HL-60 (cell line): ENCODE results near the gene CDA.

Experiments used
- CTCF ChIP-seq: IDR thresholded peaks from one replicate; pipeline ENCODE4 v1.5.1; 2011; ENCODE audit warnings: low read length, control low read depth, inconsistent platforms; ENCODE audit not compliant: insufficient read depth
- GABPA ChIP-seq: IDR thresholded peaks from 2 replicates; pipeline ENCODE4 v1.6.1; 2012; ENCODE audit warnings: low read depth
- POLR2AphosphoS5 ChIP-seq: IDR thresholded peaks from 2 replicates; pipeline ENCODE4 v1.6.1; 2012; ENCODE audit warnings: low read depth
- TF ChIP-seq, protein P1 (sequence below): IDR thresholded peaks from 2 replicates; pipeline ENCODE4 v1.6.1; 2012; ENCODE audit warnings: low read depth; ENCODE audit not compliant: insufficient replicate concordance

- TF ChIP-seq CTCF (no peak), GABPA (no peak), POLR2AphosphoS5 (peak; percentile 37; the same call in 1 of the 2 replicates)
- TF ChIP-seq, protein P1, sequence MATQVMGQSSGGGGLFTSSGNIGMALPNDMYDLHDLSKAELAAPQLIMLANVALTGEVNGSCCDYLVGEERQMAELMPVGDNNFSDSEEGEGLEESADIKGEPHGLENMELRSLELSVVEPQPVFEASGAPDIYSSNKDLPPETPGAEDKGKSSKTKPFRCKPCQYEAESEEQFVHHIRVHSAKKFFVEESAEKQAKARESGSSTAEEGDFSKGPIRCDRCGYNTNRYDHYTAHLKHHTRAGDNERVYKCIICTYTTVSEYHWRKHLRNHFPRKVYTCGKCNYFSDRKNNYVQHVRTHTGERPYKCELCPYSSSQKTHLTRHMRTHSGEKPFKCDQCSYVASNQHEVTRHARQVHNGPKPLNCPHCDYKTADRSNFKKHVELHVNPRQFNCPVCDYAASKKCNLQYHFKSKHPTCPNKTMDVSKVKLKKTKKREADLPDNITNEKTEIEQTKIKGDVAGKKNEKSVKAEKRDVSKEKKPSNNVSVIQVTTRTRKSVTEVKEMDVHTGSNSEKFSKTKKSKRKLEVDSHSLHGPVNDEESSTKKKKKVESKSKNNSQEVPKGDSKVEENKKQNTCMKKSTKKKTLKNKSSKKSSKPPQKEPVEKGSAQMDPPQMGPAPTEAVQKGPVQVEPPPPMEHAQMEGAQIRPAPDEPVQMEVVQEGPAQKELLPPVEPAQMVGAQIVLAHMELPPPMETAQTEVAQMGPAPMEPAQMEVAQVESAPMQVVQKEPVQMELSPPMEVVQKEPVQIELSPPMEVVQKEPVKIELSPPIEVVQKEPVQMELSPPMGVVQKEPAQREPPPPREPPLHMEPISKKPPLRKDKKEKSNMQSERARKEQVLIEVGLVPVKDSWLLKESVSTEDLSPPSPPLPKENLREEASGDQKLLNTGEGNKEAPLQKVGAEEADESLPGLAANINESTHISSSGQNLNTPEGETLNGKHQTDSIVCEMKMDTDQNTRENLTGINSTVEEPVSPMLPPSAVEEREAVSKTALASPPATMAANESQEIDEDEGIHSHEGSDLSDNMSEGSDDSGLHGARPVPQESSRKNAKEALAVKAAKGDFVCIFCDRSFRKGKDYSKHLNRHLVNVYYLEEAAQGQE: no peak
Measured at GRCh38 chr1:20604678-20605077, 15.8 kb downstream of the CDA start.
